GM18511 (cell line): ENCODE data around the gene RNU5B-1.
"Not testable (repeated sequence)": the region's sequence is repeated elsewhere in the genome, so short reads cannot be mapped to it uniquely, and the experiment has no call there.

Source experiments
- ATAC-seq: cut with Tn5 transposase; IDR thresholded peaks from one replicate; pipeline ENCODE4 v1.9.1; 2021; ENCODE audit warnings: mild to moderate bottlenecking, moderate library complexity; ENCODE audit not compliant: unreplicated experiment

The RNU5B-1 gene

DNA sequence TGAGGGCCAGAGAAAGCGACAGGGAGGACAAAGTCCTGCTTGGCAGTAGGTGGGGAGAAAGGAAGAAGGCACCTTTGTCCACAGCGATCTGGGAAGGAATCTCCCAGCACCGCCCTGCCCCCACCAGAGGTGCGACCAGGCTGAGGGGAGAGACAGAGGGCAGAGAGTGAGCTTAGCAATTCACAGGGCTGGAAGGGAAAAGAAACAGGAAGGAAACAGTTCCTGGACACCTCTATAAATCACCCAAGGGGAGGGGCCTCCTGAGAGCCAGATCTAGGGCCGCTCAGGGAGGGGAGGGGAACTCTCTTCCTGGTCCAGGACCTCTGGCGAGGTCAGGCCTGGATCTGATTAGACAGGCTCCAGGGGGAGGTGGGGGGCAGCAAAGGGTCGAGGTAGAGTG, 35.4 kb downstream of the RNU5B-1 start:
- no peak for ATAC-seq

- ATAC-seq, result no peak
These were observed 38.0 kb downstream of the RNU5B-1 start for GRCh38 chr15:65342493-65342892.

GRCh38 chr15:65343374-65343981, 39.0 kb downstream of the RNU5B-1 start:
- no peak for ATAC-seq

- ATAC-seq, result no peak
These were observed 39.9 kb downstream of the RNU5B-1 start for GRCh38 chr15:65344214-65344913.

DNA sequence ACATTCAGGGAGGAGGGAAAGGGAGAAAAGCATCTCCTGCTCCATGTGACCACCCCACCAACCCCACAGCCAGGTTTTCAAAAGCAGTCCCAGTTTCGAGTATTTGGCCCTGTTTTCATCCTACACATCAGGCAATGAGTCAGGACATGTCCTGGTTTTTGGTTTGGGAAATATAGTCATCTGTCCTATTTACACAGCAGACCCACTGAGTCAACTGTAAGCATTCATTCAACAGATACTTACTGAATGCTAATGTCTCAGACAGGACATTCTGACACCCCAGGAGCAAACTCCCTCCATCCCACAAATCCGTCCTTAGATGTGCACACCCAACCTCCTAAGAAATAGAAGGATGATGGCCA, 40.4 kb downstream of the RNU5B-1 start:
- ATAC-seq, result no peak

DNA sequence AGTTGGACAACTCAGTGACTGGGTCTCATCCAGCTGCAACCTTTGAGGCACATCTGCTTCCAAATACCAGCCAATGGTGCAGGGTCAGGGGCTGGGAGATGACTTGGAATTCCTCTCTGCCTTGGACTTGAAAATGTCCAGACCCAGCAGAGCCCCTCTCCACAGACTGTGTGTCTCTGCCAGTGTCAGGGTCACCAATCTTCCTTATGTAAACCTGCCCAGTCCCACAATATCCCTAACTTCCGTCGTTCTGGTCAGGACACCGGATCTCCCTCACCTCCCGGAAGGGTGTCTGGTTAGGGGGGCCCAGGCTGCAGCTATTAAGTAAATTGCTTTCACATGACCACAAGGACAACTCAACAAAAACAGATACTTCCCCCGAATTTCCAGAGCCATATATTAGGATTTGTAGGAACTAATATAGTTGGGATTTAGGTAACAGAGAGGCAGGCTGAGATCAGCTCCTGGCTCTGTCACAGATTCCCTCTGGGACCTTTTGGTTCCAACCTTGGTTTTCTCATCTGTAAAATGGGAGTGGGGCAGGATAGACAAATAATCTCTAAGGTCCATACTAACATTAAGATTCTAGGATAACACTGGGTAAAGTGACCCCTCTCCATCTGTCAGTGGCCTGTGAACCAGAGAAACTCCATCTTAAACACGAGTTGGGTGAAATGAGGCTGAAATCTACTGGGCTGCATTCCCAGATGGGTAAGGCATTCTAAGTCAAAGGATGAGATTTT, 42.5 kb downstream of the RNU5B-1 start:
- no peak for ATAC-seq

GRCh38 chr15:65347756-65348155, 43.3 kb downstream of the RNU5B-1 start:
- ATAC-seq, result not testable (repeated sequence)

DNA sequence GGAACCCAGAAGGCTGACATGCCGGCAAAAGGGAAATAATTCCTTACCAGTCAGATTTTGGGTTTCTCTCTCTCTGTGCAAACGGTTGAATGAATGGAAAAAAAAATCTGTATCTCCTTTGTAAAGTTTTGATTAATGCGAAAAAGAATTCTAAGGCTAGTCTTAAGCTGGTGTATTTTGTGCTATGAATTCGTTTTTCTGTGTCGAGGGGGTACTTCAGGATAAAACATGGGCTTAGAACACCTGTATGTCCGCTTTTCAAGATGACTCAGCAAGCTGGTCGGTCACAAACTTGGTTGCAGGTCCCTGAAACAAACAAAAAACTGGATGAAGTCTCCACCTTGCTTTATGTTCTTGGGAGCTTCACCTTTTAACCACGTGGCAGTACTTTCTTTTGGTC, 44.9 kb downstream of the RNU5B-1 start:
- no peak for ATAC-seq

DNA sequence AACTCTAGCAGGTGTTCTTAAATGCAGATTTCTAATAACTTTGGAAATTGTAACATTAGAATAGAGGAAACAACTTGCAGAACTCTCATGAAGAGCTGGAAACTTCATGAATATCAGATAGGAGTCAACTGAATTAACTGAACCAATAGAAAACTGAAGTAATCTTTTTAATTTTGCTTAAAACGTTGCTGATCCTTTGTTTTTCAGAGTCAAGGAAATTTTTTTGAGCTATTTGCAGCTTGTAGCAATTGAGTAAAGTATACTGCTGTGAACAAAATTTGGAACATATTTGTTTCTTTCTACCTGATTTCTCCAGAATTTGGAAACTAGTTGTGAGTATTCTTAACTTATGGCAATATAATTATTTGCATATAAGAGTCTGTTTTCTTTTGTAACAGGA, 47.5 kb downstream of the RNU5B-1 start:
- not testable (repeated sequence) for ATAC-seq
